IMR-90 (cell line): ENCODE measurements around the gene CYB5A. TPM values are rescaled to one million over a fixed set of nuclear protein-coding genes. Genes with fewer than 3 reads are reported as not detected.

Experiments used
- ATAC-seq: fragments of 200-7000 bp; cut with Tn5 transposase; 2 replicates; pipeline ENCODE4 v1.9.1; 2020; ENCODE audit warnings: low read depth, mild to moderate bottlenecking, moderate library complexity
- BruUV-seq: library from RNA; stranded (reverse); fragments of 400-500 nt; replicated peaks from 2 replicates; lab custom pipeline; 2021; lab: Mats Ljungman, UMichigan
- CTCF ChIA-PET: fragments of 300-600 bp; formaldehyde crosslinking; extraction: SDS; loops from one replicate; lab custom pipeline; 2021; ENCODE audit warnings: antibody characterized with exemption; lab: Yijun Ruan, JAX
- POLR2A ChIA-PET: fragments of 300-600 bp; sonication (Branson Sonifier 250); formaldehyde crosslinking; loops from one replicate; lab custom pipeline; 2022; ENCODE audit warnings: antibody characterized with exemption; ENCODE audit not compliant: unreplicated experiment; lab: Charles Lee
- DNase-seq: peaks from one replicate; pipeline ENCODE4 v3.0.0; 2013
- H2AFZ ChIP-seq: replicated peaks from 2 replicates; pipeline ENCODE3; 2013; ENCODE audit warnings: low read length, mild to moderate bottlenecking; ENCODE audit not compliant: poor library complexity
- H2AK5ac ChIP-seq: 2 replicates; pipeline ENCODE4 v1.6.1; 2013; ENCODE audit warnings: low read depth, low read length, inconsistent platforms
- H2AK9ac ChIP-seq: replicated peaks from 2 replicates; pipeline ENCODE3; 2013; ENCODE audit warnings: mild to moderate bottlenecking, low read depth, low read length, moderate library complexity; ENCODE audit not compliant: poor library complexity
- H2BK120ac ChIP-seq: 2 replicates; pipeline ENCODE4 v1.6.1; 2013; ENCODE audit warnings: low read depth, low read length, inconsistent platforms
- H2BK15ac ChIP-seq: 3 replicates; pipeline ENCODE4 v1.6.1; 2013; ENCODE audit warnings: low read depth, low read length, inconsistent platforms
- H2BK20ac ChIP-seq: 2 replicates; pipeline ENCODE4 v1.6.1; 2013; ENCODE audit warnings: low read depth, mild to moderate bottlenecking, inconsistent platforms, low read length, moderate library complexity
- H2BK5ac ChIP-seq: 2 replicates; pipeline ENCODE4 v1.6.1; 2013; ENCODE audit warnings: mild to moderate bottlenecking, low read depth, low read length, inconsistent platforms; ENCODE audit not compliant: poor library complexity, severe bottlenecking
- H3K14ac ChIP-seq: replicated peaks from 2 replicates; pipeline ENCODE4 v1.6.1; 2013; ENCODE audit warnings: low read depth, low read length, inconsistent platforms
- H3K18ac ChIP-seq: 2 replicates; pipeline ENCODE4 v1.6.1; 2013; ENCODE audit warnings: low read depth, low read length, control low read depth
- H3K23ac ChIP-seq: 2 replicates; pipeline ENCODE4 v1.6.1; 2013; ENCODE audit warnings: low read depth, low read length, inconsistent platforms
- H3K27ac ChIP-seq: 2 replicates; pipeline ENCODE4 v1.5.1; 2013; ENCODE audit warnings: mild to moderate bottlenecking, control low read depth, low read length; ENCODE audit not compliant: insufficient read depth
- H3K27me3 ChIP-seq: 2 replicates; pipeline ENCODE4 v1.6.1; 2013; ENCODE audit warnings: low read length; ENCODE audit not compliant: control insufficient read depth, insufficient read depth
- H3K36me3 ChIP-seq: 2 replicates; pipeline ENCODE4 v1.6.1; 2013; ENCODE audit warnings: low read length, mixed read lengths; ENCODE audit not compliant: control insufficient read depth, insufficient read depth
- H3K4ac ChIP-seq: 2 replicates; pipeline ENCODE4 v1.6.1; 2013; ENCODE audit warnings: low read depth, low read length, inconsistent platforms
- H3K4me1 ChIP-seq: 2 replicates; pipeline ENCODE4 v1.6.1; 2013; ENCODE audit warnings: low read length, mixed read lengths; ENCODE audit not compliant: control insufficient read depth, insufficient read depth
- H3K4me2 ChIP-seq: 2 replicates; pipeline ENCODE4 v1.6.1; 2013; ENCODE audit warnings: low read depth, mild to moderate bottlenecking, control low read depth, low read length, moderate library complexity
- H3K4me3 ChIP-seq: 2 replicates; pipeline ENCODE4 v1.5.1; 2013; ENCODE audit warnings: low read depth, mild to moderate bottlenecking, control low read depth, low read length, moderate library complexity; ENCODE audit not compliant: insufficient read depth
- H3K56ac ChIP-seq: 2 replicates; pipeline ENCODE4 v1.6.1; 2013; ENCODE audit warnings: low read length, inconsistent platforms; ENCODE audit not compliant: insufficient read depth; ENCODE audit errors: extremely low read depth
- H3K79me1 ChIP-seq, 2 experiments: 2 replicates each; pipeline ENCODE4 v1.6.1; 2013; ENCODE audit warnings: low read length in 2 of 2, inconsistent platforms in 1 of 2, low read depth in 1 of 2
- H3K9ac ChIP-seq: 2 replicates; pipeline ENCODE4 v1.6.1; 2013; ENCODE audit warnings: low read depth, low read length, control low read depth
- H3K9me1 ChIP-seq: 2 replicates; pipeline ENCODE4 v1.6.1; 2013; ENCODE audit warnings: low read length, inconsistent platforms; ENCODE audit not compliant: insufficient read depth
- H3K9me3 ChIP-seq: 2 replicates; pipeline ENCODE4 v1.6.1; 2013; ENCODE audit warnings: low read length; ENCODE audit not compliant: control insufficient read depth, insufficient read depth
- H4K20me1 ChIP-seq: 2 replicates; pipeline ENCODE4 v1.6.1; 2013; ENCODE audit warnings: low read length, inconsistent platforms; ENCODE audit not compliant: insufficient read depth
- H4K5ac ChIP-seq: 2 replicates; pipeline ENCODE4 v1.6.1; 2013; ENCODE audit warnings: mild to moderate bottlenecking, low read depth, low read length, control low read depth
- H4K8ac ChIP-seq, 2 experiments: 2 replicates each; pipeline ENCODE4 v1.6.1; 2013; ENCODE audit warnings: low read depth in 2 of 2, low read length in 2 of 2, control low read depth in 1 of 2, inconsistent platforms in 1 of 2
- H4K91ac ChIP-seq: 2 replicates; pipeline ENCODE4 v1.6.1; 2013; ENCODE audit warnings: low read depth, low read length, inconsistent platforms; ENCODE audit not compliant: insufficient read depth
- CHD1 ChIP-seq: IDR thresholded peaks from 2 replicates; pipeline ENCODE4 v1.6.1; 2012; ENCODE audit warnings: low read depth, low read length, improper control_type of control experiment
- FOS ChIP-seq: fragments of 150-350 bp; IDR thresholded peaks from 2 replicates; pipeline ENCODE4 v1.6.1; 2016; ENCODE audit warnings: low read depth, low read length
- MAFK ChIP-seq: IDR thresholded peaks from 2 replicates; pipeline ENCODE4 v1.6.1; 2012; ENCODE audit warnings: low read depth, low read length, improper control_type of control experiment
- POLR2A ChIP-seq: IDR thresholded peaks from 2 replicates; pipeline ENCODE4 v1.6.1; 2012; ENCODE audit warnings: mild to moderate bottlenecking, low read depth, low read length
- SMC3 ChIP-seq: fragments of 150-350 bp; IDR thresholded peaks from 2 replicates; pipeline ENCODE4 v1.6.1; 2016; ENCODE audit warnings: low read depth, mild to moderate bottlenecking, antibody characterized with exemption, low read length, moderate library complexity
- WGBS, 2 experiments: methylation state at CpG; one replicate each; pipeline versions ENCODE4 v1.1.5 to v1.1.7; 2013; ENCODE audit warnings: missing lambda C conversion rate in 2 of 2; ENCODE audit not compliant: insufficient read length in 1 of 2; ENCODE audit errors: extremely low coverage in 2 of 2; 5-methylcytosine and 5-hydroxymethylcytosine counted together
- dilution Hi-C: fragments of 300-500 bp; cut with HindIII; formaldehyde crosslinking; loops from one replicate; pipeline ENCODE4 v1.14.3; 2018; ENCODE audit warnings: low sequenced_read_pairs; ENCODE audit not compliant: unreplicated experiment
- in situ Hi-C: fragments of 300-500 bp; cut with MboI; formaldehyde crosslinking; loops from 3 replicates; pipeline ENCODE4 v1.14.3; 2019; ENCODE audit warnings: low sequenced_read_pairs, inconsistent platforms, mixed read lengths
- intact Hi-C: fragments of 100-400 bp; cut with micrococcal nuclease; formaldehyde crosslinking; loops from 2 replicates; pipeline ENCODE4 v1.10.0; 2022
- polyA plus RNA-seq, 3 experiments: library from polyadenylated mRNA; depleted of rRNA; stranded (reverse); fragments of >200 nt; gene quantifications; 2 replicates each; pipeline ENCODE4 v1.2.3, GENCODE V29; 2012; ENCODE audit warnings: low replicate concordance in 1 of 3
- total RNA-seq: library from RNA; depleted of rRNA; stranded (reverse); fragments of >200 nt; gene quantifications from 2 replicates; pipeline ENCODE4 v1.2.3, GENCODE V29; 2012

The CYB5A gene
- total and polyA plus RNA-seq, 2 of the 4 experiments (the other 2 are of a cell fraction): 13.4 to 47.9 TPM

DNA sequence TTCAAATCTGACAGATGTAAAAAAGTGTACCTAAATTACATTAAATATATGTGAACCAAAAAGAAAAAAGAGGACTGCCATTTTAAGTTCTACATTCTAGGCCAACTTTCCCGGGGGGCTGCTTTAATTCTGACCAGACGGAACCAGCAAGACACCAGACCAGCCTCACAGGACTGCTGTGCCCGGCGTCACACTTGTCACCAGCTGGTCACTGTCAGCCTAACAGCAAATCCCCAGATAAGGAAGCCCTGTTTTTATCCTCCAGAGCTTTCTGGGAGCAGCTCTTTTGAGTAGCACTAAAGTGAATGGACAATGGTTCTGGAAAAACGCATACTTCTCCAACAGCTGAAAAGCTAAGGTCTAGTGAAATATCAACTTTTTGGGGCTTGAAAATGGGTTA is 35.6 kb downstream of the CYB5A start:
- intact Hi-C loops (no loop called here), dilution Hi-C loops (no loop called here), in situ Hi-C loops (no loop called here)
- ATAC-seq: no peak
- Histone ChIP-seq H3K27ac (no peak overlapping the region), H3K23ac (no peak overlapping the region), H3K14ac (no peak overlapping the region), H2AK5ac (no peak overlapping the region), H2AFZ (no peak overlapping the region), H2BK20ac (no peak overlapping the region), H3K9ac (no peak overlapping the region), H2AK9ac (no peak overlapping the region), H3K4me2 (no peak overlapping the region), H3K4me3 (no peak overlapping the region), H3K4ac (no peak overlapping the region), H2BK15ac (no peak overlapping the region), H3K9me1 (peaks cover 2% of the 10 kb centered on the region; the same call in 1 of the 2 replicates), H4K91ac (no peak overlapping the region), H4K5ac (no peak overlapping the region), H3K36me3 (peaks cover 3% of the 10 kb centered on the region; the same call in 1 of the 2 replicates), H3K18ac (no peak overlapping the region), H3K27me3 (no peaks in the 10 kb centered on the region), H3K56ac (no peak overlapping the region), H4K8ac (no peak overlapping the region), H4K20me1 (no peaks in the 10 kb centered on the region), H3K9me3 (no peaks in the 10 kb centered on the region), H2BK120ac (no peak overlapping the region), H3K4me1 (peaks cover 12% of the 10 kb centered on the region), H3K79me1 (peaks cover 0 to 4% of the 10 kb centered on the region in 2 experiments; a peak in 1 of 4 replicates), H2BK5ac (no peak overlapping the region)
- POLR2A ChIA-PET: no interaction called here
- CTCF ChIA-PET: no interaction called here
- no peak for TF ChIP-seq SMC3
- TF ChIP-seq POLR2A: no peak
- no peak for TF ChIP-seq MAFK
- no peak for TF ChIP-seq CHD1
- no peak for TF ChIP-seq FOS
- BruUV-seq: no TSS peak
- WGBS, 2 experiments: 67% methylated on average over 2 of the region's 5 CpGs; no CpG with 5 or more reads in 1 of the 2 experiments
- no peak for DNase-seq
